ENCODE measurements around the gene PHGDH. TPM values are rescaled to one million over a fixed set of nuclear protein-coding genes. Genes with fewer than 3 reads are reported as not detected.

PHGDH gene
- total and polyA plus RNA-seq, 2 of the 13 experiments (the other 11 are each of a cell fraction or from before 2014, with no cell fraction given), result 95.8 to 133 TPM

- TF ChIP-seq ATF3 (CRISPR knock-in tag; IDR thresholded peaks at IDR 0.05) (peak; percentile 72; the same call in 1 of the 2 replicates), ZSCAN25 (CRISPR knock-in tag; IDR thresholded peaks at IDR 0.05) (peak; percentile 89), MYPOP (CRISPR knock-in tag; IDR thresholded peaks at IDR 0.05) (no peak), AHR (CRISPR knock-in tag; IDR thresholded peaks at IDR 0.05) (no peak), HNF4G (IDR thresholded peaks at IDR 0.05; ENCODE audit: borderline replicate concordance, low read depth, low read length) (peak; percentile 90), HNF4G (CRISPR knock-in tag; IDR thresholded peaks at IDR 0.05; ENCODE audit: borderline replicate concordance, low read depth) (peak; percentile 85), ZNF740 (CRISPR knock-in tag; IDR thresholded peaks at IDR 0.05) (no peak), JUN (CRISPR knock-in tag; IDR thresholded peaks at IDR 0.05) (peak; percentile 79; the same call in 1 of the 2 replicates), MEF2D (CRISPR knock-in tag; IDR thresholded peaks at IDR 0.05) (peak; percentile 74; the same call in 1 of the 2 replicates), ISL2 (CRISPR knock-in tag; IDR thresholded peaks at IDR 0.05) (0 out of 2 replicates have a peak, but pooled peaks have one; percentile 22), ZBTB7A (CRISPR knock-in tag; IDR thresholded peaks at IDR 0.05) (peak; percentile 46; the same call in 1 of the 2 replicates), ZNF292 (CRISPR knock-in tag; IDR thresholded peaks at IDR 0.05; ENCODE audit: borderline replicate concordance, low read depth) (peak; percentile 94; the same call in 1 of the 2 replicates), HMGXB3 (CRISPR knock-in tag; IDR thresholded peaks at IDR 0.05; ENCODE audit: borderline replicate concordance) (peak; percentile 74; the same call in 1 of the 2 replicates), ZC3H13 (CRISPR knock-in tag; IDR thresholded peaks at IDR 0.05) (0 out of 2 replicates have a peak, but pooled peaks have one; percentile 48), PPARG (CRISPR knock-in tag; conservative IDR thresholded peaks at IDR 0.05) (no peak), MEIS2 (CRISPR knock-in tag; IDR thresholded peaks at IDR 0.05) (no peak), HNRNPUL1 (IDR thresholded peaks at IDR 0.05; ENCODE audit: low read depth, low read length) (no peak), NR2F1 (CRISPR knock-in tag; IDR thresholded peaks at IDR 0.05) (peak in 1 of 2 experiments; percentile 41; a peak in 1 of 4 replicates), FOXP4 (CRISPR knock-in tag; IDR thresholded peaks at IDR 0.05) (peak; percentile 92), TARDBP (CRISPR knock-in tag; IDR thresholded peaks at IDR 0.05) (peak; percentile 85), RBAK (CRISPR knock-in tag; IDR thresholded peaks at IDR 0.05) (no peak), KLF6 (CRISPR knock-in tag; IDR thresholded peaks at IDR 0.05) (peak; percentile 63; the same call in 1 of the 2 replicates)
Measured at GRCh38 chr1:119724611-119725218, 13.0 kb downstream of the PHGDH start (continued).

All from HepG2 (cell line).